Activated gamma-delta T cell (primary cell): ENCODE results near the gene LRRC8B.
"Not testable (repeated sequence)": the region's sequence is repeated elsewhere in the genome, so short reads cannot be mapped to it uniquely, and the experiment has no call there.

ENCODE experiments used
- DNase-seq: peaks from one replicate; lab custom pipeline; 2025; lab: John Stamatoyannopoulos, UW

LRRC8B gene

DNA sequence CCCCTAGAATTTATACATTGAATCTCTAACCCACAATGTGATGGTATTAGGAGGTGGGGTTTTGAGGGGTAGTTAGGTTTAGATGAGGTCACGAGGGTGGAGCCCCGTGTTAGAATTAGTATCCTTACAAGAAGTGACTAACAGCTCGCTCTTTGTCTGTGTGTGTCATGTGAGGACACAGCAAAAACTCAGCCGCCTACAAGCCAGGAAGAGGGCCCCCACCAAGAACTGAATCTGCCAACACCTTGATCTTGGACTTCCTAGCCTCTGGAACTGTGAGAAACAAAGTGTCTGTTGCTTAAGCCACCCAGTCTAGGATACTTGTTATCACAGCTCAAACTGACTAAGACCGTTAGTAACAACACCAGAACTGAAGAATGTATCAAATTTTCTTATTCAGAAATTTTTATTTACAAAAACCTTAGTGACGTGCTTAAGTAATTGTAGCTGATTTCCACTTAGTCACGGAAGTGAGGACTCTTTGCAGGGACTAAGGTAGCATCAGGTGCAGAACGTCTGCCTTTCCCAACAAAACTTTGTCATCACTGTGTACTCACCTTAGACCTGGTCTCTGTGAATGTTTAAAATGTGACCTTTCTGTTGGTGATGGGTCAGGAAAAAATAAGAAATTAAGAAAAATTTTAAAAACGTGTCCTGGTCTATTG lies 83.8 kb downstream of the LRRC8B start:
- DNase-seq: no peak

DNA sequence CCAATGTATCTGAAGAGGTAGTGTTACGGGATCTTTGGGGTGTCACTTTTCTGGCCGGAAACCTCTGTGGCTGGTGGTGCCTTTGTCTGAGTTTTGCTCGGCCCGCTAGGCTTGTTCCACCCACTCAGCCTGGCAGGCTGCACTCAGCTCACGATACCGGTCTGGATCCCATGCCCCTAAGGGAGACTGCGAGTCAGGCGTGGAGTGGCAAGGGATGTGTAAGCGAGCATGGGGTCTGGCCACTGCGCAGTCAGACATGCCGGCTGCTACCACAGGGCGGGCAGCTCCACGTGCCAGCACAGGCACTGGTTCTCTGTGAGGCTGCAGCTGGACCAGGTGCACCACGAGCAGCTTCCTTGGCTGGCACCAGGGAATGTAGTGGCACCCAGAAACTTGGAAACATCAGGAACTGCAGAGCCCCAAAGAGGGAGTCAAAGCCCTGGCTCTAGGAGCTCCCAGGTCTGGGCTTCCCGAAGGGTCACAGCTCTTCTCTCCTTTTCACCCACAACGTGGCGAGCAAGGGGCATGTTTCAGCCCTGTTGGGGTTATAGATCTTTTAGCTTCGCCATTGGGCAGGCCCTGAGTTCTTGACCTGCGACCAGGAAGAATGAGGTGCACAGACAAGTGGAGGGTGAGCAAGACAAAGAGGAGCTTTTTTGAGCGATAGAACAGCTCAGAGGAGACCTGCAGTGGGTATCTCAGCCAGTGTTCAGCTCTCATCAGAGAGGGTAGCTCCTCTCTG lies 84.5 kb downstream of the LRRC8B start:
- DNase-seq: peak; percentile 20

DNA sequence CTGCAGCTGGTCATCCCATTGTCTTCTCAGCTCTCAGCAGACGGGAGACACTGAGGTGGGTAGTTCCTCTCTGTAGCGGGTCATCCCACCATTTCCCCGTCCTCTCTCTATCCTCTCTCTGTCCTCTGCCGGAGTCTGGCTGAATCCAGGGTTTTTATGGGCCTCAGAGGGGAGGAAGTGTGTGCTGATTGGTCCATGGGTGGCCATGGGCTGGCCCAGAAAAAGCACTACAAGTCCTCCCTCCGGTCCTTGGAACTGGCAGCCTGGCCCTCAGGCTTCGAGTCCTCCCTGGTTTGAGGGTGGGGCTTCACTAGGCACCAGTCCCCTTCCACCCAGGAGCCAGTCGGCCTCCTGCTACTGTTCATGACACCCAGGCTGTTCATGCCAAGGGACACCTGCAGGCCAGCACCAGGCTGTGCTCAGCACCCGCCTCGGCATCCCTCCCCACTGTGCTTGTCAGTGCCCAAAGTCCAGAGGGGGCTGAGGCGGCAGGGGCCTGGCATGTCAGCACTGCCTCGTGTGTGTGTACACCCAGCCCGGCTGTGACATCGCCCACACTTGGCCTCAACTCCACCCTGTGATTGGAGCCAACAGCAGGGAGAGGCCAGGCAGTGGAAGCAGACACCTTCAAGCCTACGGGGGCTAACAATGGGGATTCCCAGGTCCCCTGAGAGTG lies 85.3 kb downstream of the LRRC8B start:
- no peak for DNase-seq

DNA sequence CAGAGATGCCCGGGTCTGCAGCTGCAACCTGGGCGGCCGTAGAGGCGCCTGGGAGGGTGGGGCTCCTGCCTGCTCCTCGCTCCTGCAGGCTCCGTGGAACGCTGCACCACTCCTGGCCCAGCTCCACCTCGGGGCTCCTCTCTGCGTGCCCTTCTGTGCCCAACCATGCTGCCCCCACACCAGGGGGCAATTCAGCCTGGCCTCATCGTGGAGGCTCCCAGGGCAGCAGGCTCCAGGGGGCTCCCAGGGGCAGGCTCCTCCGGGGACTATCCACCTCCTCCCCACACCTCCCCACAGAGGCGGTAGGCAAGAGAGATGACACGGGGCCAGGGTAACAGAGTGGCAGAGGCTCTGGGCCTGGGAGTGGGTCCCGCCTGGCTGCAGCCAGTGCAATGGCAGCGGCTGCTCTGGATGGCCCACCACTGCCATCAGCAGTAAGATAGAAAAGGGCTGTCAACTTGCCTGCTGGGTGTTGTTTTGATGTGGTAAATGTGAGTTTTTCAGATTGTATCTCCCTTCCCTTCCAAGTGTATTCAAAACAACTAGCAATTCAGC lies 85.9 kb downstream of the LRRC8B start:
- peak; percentile 26 for DNase-seq

DNA sequence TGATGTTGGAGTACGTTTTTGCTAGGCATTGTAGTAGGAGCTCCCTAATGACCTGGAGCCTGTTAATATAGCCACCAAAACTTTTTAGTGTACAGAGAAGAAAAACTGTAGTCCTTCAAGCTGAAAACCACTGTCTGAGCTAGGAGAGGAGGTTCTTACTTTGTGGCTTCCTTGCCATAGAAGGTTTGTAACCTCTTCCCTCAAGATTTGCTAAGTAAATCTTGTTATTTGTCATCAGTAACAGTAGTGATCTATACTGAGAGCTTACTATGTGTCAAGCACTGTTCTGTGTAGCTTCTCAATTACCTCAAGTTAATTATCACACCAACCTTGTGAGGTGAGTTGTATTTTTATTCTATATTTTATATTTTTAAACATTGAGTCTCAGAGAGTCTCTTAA lies 87.1 kb downstream of the LRRC8B start:
- no peak for DNase-seq

DNA sequence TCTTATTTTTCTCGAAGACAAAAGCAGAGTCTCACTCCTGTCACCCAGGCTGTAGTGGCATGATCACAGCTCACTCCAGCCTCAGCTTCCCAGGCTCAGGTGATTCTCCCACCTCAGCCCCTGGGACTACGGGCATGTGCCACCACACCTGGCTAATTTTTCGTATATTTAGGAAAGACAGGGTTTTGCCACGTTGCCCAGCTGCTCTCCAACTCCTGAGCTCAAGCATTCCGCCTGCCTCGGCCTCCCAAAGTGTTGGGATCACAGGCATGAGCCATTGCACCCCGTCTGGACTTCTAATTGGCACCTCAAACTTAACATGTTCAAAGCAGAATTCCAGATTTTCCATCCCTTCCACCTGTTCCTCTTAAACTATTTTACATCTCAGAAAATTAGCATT lies 89.3 kb downstream of the LRRC8B start:
- no peak for DNase-seq

DNA sequence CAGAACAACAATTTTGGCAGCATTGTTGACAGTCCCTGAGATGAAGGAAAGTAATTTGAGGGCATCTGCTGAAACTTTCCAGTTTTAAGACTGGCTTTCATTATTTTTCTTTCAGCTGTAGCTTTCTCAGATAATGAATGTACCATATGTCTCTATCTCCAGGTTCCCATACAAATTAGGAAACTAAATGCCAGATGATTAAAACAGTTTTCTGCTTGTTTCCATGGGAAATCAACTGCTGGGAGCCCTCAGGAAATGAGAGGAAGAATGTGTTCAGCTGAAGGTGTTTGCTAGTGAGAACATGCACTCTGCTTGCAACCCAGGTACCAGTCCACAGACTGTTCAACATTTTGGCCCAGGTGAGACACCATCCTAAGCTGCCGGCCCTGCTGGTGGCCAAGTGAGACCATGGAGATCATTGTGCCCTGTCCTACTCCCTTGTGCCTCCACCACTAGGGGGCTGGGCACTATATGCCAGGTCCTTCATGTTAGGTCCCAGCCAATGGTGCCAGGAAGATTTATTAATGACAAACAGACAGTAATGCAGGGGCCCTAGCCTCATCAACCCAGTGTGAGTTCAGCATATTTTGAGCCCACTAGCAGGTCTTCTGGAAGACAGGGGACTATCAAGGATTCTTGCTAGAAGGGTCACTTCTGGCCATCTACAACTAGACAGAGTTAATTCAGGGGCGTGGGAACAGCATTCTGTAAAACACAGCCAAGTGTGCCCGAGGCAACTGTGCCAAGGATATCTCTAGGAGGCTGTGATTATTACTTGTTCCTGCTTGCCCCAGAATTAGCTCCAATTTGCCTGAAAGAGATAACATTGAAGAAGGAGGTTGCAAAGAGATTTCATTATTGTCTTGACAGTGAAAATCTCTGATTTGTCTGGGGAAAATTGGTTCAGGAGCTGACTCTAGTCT lies 91.3 kb downstream of the LRRC8B start:
- no peak for DNase-seq

DNA sequence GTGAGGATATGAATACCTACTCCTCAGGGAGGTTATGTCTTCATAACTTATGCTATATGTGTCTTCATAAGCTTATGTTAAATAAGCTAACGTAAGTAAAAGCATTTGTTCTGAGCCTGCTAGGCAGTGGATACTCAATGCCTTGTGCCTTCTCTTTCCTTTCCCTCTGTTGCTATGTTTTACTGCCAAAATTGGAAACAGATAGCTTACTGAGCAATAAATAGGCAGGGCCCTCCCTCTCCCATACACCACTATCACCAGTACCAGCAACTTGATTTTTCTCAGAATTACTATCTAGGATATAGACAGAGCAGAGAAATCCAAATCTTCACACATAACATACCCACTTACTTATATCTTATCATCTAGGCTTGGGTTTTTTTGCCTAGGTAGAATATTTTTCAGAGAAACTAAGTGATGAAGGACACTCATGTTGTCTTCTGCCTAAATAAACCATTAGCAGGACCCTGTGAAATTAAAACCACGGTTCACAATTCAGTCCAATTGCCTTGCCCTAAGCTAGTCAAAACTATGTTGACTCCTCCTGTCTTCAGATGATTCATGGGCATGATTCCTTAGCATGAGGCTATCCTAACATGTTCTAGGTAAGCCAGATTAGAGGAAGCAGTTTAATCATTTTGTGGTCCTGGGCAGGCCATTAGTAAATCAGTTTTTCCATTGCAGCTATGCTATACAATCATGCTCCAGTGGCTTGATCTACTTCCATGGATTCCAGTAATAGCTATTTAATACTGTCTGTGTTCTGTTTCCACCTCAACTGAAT lies 92.4 kb downstream of the LRRC8B start:
- DNase-seq: no peak

DNA sequence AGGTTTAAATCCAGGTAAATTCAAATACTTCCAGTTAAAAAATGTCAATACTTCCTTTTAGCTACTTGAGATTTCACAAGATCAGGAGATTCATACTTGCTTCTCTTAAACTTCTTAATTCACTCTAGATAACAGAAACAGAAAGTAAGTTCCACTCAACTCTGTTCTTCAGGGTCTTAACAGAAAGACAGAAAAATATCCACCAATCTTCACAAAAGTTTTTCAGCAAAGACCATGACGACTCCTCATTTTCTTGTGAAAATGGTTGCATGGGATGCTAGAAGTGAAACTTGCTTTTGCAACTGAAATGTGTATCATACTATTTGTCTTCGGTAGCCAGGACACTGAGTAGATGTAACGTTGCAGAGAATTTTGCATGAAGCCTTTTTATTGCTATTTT lies 96.0 kb downstream of the LRRC8B start:
- DNase-seq: no peak

DNA sequence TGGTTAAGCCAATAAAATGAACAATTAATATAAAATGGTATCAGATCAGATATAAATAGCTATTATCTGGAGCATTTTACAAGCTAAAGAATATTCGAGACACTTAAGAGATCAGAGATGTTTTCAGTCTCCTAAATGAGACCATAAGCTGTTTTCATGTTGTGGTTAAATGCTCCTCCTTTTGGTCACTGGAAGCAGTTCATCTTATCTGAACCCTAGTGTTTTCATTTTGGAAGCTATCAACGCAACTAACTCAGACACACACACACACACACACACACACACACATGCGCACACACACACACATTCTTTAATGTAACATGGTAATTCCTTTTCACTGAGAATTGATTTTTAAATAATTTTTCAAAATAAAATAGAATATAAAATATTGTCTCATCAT lies 98.3 kb downstream of the LRRC8B start:
- no peak for DNase-seq

DNA sequence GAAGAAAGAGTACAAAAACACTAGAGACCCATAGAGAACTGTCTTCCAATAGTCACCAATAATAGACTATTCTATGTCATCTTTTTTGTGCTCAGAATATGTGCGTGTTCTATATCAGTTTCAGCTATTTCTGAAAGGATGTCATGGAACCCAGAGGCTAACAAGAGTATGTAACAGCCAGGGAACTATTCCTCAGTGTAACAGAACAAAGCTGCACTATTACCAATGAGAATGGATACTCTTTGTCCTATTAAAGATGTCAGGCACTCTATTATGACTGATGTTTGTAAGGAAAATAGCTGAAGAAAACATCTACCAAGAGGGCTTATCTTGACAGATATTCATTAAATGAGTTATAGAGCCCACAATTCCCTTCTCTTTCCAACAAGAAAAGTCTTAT lies 99.7 kb downstream of the LRRC8B start:
- no peak for DNase-seq

DNA sequence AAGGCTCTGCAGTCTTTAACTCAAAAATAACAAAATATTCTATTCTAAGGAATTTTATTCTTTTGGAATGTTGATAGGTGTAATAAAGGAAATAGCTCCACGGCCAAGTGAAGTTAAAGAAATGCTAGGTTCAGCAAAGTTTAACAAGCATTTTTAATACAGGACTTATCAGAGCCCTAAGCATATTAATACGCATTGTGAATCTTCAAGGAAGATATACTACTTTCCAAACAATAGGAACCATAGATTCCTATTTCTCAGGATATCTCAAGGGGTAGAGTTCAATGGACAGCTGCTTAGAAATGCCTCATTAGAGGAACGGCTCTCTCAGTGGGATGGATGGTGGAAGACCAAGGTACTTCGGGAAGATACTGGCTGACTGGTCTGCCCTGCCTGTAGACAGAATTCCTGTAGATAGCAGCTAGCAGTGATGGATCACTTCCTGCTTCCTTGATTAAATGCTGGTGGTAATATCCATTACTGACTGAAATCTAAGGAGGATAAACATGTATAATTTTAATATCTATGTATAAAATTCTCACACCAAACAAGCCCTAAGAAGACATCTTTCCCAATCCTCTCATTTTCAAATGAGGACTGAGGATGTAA lies 100.2 kb downstream of the LRRC8B start:
- no peak for DNase-seq

DNA sequence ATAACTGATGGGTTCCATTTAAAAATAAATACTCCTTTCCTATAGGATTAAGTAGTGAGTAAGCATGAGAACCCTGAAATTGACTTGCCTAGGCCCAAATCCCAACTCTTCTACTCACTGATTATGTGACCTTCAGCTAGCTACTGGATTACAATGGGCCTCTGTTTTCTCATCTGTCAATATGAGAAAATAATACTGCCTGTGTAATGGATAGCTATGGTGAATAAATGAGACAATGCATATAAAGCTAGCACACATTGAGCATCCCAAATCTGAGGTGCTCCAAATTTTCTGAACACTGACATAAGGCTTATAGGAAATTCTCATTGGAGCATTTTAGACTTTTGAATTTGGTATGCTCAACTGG lies 103.0 kb downstream of the LRRC8B start:
- DNase-seq: no peak

DNA sequence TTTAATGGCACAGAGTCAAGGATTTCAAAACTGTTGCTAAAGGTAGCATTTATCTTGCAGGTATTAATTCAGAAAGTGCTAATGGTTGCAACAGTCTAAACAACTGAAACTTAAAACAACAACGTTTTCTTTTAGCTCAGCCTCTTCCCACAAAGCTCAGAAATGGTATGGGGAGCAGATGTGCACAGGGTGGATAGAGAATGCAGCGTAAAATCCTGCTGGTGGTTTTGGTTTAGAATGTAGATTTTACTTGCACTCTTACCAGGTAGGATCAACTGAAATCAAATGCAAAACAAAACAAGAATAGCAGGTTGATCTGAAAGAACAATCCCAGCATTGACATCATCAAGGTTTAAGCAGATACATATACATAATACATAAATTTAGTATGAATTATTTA lies 104.5 kb downstream of the LRRC8B start:
- DNase-seq: no peak

DNA sequence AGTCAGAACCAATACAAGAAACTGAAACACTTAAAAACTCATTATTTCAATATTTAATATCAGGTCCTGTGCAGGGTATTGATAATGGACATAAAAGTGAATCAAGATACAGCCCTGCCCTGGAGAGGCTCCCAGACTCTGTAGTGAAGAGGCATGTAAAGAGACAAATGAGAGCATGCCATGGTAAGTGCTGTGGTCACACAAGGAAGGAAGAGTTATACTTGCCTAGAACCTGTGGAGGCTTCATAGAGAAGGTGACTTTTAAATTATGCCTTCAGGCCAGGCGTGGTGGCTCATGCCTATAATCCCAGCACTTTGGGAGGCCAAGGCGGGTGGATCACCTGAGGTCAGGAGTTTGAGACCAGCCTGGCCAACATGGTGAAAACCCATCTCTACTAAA lies 105.0 kb downstream of the LRRC8B start:
- DNase-seq: not testable (repeated sequence)

DNA sequence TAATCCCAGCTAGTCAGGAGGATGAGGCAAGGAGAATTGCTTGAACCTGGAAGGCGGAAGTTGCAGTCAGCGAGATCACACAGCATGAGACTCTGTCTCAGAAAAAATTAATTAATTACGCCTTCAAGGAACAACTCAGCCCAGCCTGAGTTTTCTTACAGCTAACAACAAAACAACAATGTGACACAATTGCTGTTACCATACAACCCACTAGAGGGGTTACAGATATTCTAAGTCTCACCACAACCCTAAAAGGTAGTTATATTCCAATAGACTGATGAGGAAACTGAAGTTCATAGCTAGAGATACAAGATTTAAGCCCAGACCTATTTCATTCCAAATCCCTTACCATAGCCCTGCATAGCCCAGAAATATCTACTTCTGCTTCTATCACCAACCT lies 105.4 kb downstream of the LRRC8B start:
- DNase-seq: no peak

DNA sequence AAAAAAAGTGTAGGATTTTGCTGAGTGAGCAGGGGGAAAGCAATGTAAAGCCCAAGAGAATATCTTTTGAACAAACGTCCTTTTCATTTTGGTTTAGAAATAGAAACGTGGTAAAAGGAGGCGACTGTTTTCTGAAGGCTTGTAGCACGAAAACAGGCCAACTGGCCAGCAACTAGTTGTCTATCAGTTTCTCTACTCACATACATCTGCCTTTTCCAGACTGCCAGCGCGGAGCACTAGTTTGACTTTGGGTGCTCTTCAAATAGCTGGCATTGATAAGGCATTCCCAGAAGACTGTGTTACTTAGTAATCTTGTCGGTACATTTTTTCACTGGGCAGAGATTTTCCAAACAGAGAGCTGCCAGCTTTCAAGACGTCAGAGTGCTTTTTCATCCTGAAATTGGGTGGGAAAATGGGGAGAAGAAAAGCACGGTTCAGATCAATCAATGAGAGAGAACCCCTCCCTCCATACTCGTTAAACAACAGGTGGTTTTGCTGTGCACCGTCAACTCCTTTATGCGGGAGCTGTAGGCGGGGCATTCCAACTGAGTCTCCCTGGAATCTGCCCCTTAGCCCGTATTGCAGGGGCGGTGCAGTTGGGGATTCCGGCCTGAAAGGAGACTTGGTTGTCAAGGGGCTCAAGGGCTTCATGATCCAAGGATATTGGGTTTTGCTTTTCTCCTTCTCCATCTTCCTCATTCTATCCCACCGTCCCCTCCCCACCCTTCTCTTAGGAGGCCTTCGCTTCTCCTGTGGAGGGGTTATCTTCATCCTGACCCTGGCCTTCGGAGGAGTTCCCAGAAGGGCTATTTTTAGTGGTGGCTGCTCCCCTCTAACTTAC lies 107.4 kb downstream of the LRRC8B start:
- no peak for DNase-seq

DNA sequence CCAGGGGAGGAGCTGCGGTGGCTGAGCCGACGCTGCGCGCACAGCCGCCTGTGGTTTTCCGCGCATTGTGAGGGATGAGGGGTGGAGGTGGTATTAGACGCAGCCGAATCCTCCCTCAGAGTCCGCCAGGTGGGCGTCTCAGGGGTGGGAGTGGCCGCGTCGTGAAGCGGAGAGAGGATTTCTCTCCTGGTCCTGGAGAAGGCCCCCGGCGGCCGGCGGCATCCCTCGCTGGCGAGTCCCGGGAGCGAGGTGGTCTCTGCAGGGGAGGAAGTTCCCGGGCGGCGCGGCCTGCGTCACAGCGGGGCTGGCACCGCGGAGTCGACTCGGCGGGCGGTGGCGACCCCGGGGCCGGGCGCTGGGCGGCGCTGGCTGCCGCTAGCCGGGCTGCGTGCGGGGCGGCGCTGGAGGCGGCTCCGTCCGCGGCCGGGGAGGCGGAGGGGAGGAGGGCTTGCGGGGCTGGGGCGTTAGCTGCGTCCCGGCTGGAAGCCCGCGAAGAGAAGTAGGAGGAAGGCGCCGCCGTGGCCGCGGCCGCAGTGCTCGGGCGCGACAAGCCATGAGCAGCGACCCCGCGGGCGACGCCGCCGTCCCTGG lies 108.1 kb downstream of the LRRC8B start, which contains the start of gene LRRC8C:
Gene LRRC8C, plus strand, starts transcription at position 464 of the 591 bp plus-strand sequence. CDS start 53,354 bp downstream, outside the sequence.
- peak; percentile 82 for DNase-seq

DNA sequence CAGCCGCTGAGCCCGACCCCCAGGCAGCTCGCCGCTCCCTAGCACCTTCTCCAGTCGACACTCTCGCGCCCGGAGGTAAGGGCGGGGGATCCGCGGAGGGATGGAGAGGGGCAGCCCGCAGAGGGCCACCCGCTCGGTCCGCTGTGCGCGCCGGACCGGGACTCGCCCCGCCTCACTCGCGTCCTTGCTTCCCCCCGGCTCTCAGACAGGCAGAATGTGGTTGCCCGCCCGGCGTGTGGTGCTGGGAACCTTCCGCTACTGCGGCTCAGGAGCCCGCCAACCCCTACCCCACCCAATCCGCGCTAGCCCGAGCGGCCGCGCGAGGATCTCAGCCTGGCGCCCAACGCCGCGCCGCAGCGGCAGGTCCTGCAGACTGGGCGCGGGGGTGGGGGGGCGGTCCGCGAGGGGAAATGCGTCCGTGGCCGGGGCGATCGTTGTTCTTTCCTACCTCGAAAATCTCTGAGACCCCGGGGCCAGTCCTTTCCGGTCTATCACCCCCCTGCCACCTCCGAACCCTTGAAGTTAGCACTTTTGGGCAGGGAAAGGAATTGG lies 108.7 kb downstream of the LRRC8B start:
- DNase-seq: peak; percentile 62
